IMR-90 (cell line): ENCODE measurements around the gene CMC1.

Experiments
- CEBPB ChIP-seq: IDR thresholded peaks from 2 replicates; pipeline ENCODE4 v1.6.1; 2012; ENCODE audit warnings: low read depth, low read length, improper control_type of control experiment
- CHD1 ChIP-seq: IDR thresholded peaks from 2 replicates; pipeline ENCODE4 v1.6.1; 2012; ENCODE audit warnings: low read depth, low read length, improper control_type of control experiment
- CTCF ChIP-seq: conservative IDR thresholded peaks from 2 replicates; pipeline ENCODE4 v1.5.1; 2012; ENCODE audit warnings: mild to moderate bottlenecking, low read depth, low read length, improper control_type of control experiment
- MAFK ChIP-seq: IDR thresholded peaks from 2 replicates; pipeline ENCODE4 v1.6.1; 2012; ENCODE audit warnings: low read depth, low read length, improper control_type of control experiment
- POLR2A ChIP-seq: IDR thresholded peaks from 2 replicates; pipeline ENCODE4 v1.6.1; 2012; ENCODE audit warnings: mild to moderate bottlenecking, low read depth, low read length
- RAD21 ChIP-seq: IDR thresholded peaks from 2 replicates; pipeline ENCODE4 v1.6.1; 2012; ENCODE audit warnings: low read length, improper control_type of control experiment
- RFX5 ChIP-seq: IDR thresholded peaks from 2 replicates; pipeline ENCODE4 v1.8.0; 2012; ENCODE audit warnings: low read depth, mild to moderate bottlenecking, low read length, moderate library complexity
- TF ChIP-seq, protein P1 (sequence below): fragments of 150-350 bp; IDR thresholded peaks from 2 replicates; pipeline ENCODE4 v1.6.1; 2017; ENCODE audit warnings: mild to moderate bottlenecking, antibody characterized with exemption, low read length, low read depth

GRCh38 chr3:28280781-28281180 is 39.4 kb downstream of the CMC1 start:
- no peak for TF ChIP-seq RFX5
- no peak for TF ChIP-seq CTCF
- no peak for TF ChIP-seq POLR2A
- TF ChIP-seq, protein P1, sequence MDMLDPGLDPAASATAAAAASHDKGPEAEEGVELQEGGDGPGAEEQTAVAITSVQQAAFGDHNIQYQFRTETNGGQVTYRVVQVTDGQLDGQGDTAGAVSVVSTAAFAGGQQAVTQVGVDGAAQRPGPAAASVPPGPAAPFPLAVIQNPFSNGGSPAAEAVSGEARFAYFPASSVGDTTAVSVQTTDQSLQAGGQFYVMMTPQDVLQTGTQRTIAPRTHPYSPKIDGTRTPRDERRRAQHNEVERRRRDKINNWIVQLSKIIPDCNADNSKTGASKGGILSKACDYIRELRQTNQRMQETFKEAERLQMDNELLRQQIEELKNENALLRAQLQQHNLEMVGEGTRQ: no peak
- no peak for TF ChIP-seq CEBPB
- no peak for TF ChIP-seq CHD1
- no peak for TF ChIP-seq RAD21
- TF ChIP-seq MAFK: no peak
